HCT116 (cell line): ENCODE data around the gene RALGPS1. TPM values are rescaled to one million over a fixed set of nuclear protein-coding genes. Genes with fewer than 3 reads are reported as not detected.

ENCODE experiments used
- ATAC-seq: fragments of 200-7000 bp; cut with Tn5 transposase; 2 replicates; pipeline ENCODE4 v1.9.1; 2020; ENCODE audit warnings: mild to moderate bottlenecking, moderate library complexity
- BruUV-seq: library from RNA; stranded (reverse); fragments of 400-500 nt; replicated peaks from 2 replicates; lab custom pipeline; 2021; lab: Mats Ljungman, UMichigan
- CTCF ChIA-PET: fragments of 300-600 bp; sonication (Branson Sonifier 250); formaldehyde crosslinking; loops from one replicate; lab custom pipeline; 2021; ENCODE audit warnings: antibody characterized with exemption; lab: Charles Lee
- POLR2A ChIA-PET: fragments of 300-600, 350-600 bp; sonication (Branson Sonifier 250); formaldehyde crosslinking; loops from one replicate; lab custom pipeline; 2021; ENCODE audit warnings: antibody characterized with exemption; lab: Charles Lee
- RAD21 ChIA-PET, 2 experiments: fragments of 300-600 bp; sonication (Branson Sonifier 250); formaldehyde crosslinking; loops; one replicate each; lab custom pipeline; 2023; ENCODE audit warnings: low total read pairs in 2 of 2; ENCODE audit not compliant: uncharacterized antibody in 2 of 2, unreplicated experiment in 2 of 2, low non-redundant PET in 1 of 2; lab: Charles Lee
- DNase-seq: peaks from one replicate; pipeline ENCODE4 v3.0.0-alpha.2; 2010; ENCODE audit warnings: low read depth, low spot score
- H2AFZ ChIP-seq: fragments of 200-600 bp; shearing (Covaris generic), sonication (generic); 2 replicates; pipeline ENCODE4 v1.6.1; 2017; ENCODE audit warnings: low read depth, mixed run types, mixed read lengths, antibody characterized with exemption, low read length; ENCODE audit not compliant: poor library complexity, severe bottlenecking
- H3K27ac ChIP-seq: 2 replicates; pipeline ENCODE4 v1.5.1; 2012; ENCODE audit warnings: low read depth, low read length
- H3K27me3 ChIP-seq: fragments of 200-600 bp; sonication (generic); 2 replicates; pipeline ENCODE4 v1.6.1; 2016; ENCODE audit warnings: mixed run types, low read length, mixed read lengths; ENCODE audit not compliant: insufficient read depth
- H3K36me3 ChIP-seq, 2 experiments: fragments of 200-500 bp in 1 of 2; fragments of 200-600 bp in 1 of 2; sonication (Bioruptor generic) in 1 of 2; sonication (generic) in 1 of 2; 2 replicates each; pipeline versions ENCODE4 v1.5.1 to v1.6.1; 2014 to 2016; ENCODE audit warnings: low read length in 2 of 2, inconsistent platforms in 1 of 2, mixed read lengths in 1 of 2, mixed run types in 1 of 2; ENCODE audit not compliant: insufficient read depth in 2 of 2, control insufficient read depth in 1 of 2
- H3K4me1 ChIP-seq, 2 experiments: fragments of 200-600 bp in 1 of 2; sonication (generic) in 1 of 2; 2 replicates each; pipeline versions ENCODE4 v1.5.1 to v1.6.1; 2012 to 2017; ENCODE audit warnings: low read length in 2 of 2, inconsistent platforms in 1 of 2, mild to moderate bottlenecking in 1 of 2, mixed read lengths in 1 of 2, mixed run types in 1 of 2, moderate library complexity in 1 of 2; ENCODE audit not compliant: insufficient read depth in 2 of 2, control insufficient read depth in 1 of 2
- H3K4me2 ChIP-seq: fragments of 200-600 bp; sonication (generic); 2 replicates; pipeline ENCODE4 v1.6.1; 2017; ENCODE audit warnings: mixed run types, low read length, mixed read lengths
- H3K4me3 ChIP-seq, 2 experiments: fragments of 200-600 bp in 1 of 2; sonication (generic) in 1 of 2; replicated peaks in 1 of 2; 2 replicates each; pipeline ENCODE4 v1.5.1; 2011 to 2016; ENCODE audit warnings: low read length in 2 of 2, control low read depth in 1 of 2, low read depth in 1 of 2, mild to moderate bottlenecking in 1 of 2, mixed read lengths in 1 of 2, mixed run types in 1 of 2
- H3K79me2 ChIP-seq: fragments of 200-600 bp; sonication (generic); 2 replicates; pipeline ENCODE4 v1.6.1; 2017; ENCODE audit warnings: mild to moderate bottlenecking, mixed run types, low read length, moderate library complexity, mixed read lengths; ENCODE audit not compliant: insufficient read depth
- H3K9ac ChIP-seq: fragments of 200-600 bp; sonication (generic); 2 replicates; pipeline ENCODE4 v1.6.1; 2016; ENCODE audit warnings: low read length, mixed read lengths
- H3K9me2 ChIP-seq: fragments of 200-600 bp; sonication (generic), shearing (Covaris generic); 2 replicates; pipeline ENCODE4 v1.6.1; 2017; ENCODE audit warnings: mixed run types, mild to moderate bottlenecking, moderate library complexity; ENCODE audit not compliant: insufficient read depth
- H3K9me3 ChIP-seq, 2 experiments: fragments of 200-500 bp in 1 of 2; fragments of 200-600 bp in 1 of 2; sonication (Bioruptor generic) in 1 of 2; sonication (generic) in 1 of 2; 2 replicates each; pipeline ENCODE4 v1.6.1; 2014 to 2017; ENCODE audit warnings: low read length in 2 of 2, mixed read lengths in 2 of 2, inconsistent platforms in 1 of 2, low read depth in 1 of 2, mild to moderate bottlenecking in 1 of 2, mixed run types in 1 of 2, moderate library complexity in 1 of 2; ENCODE audit not compliant: control insufficient read depth in 1 of 2, insufficient read depth in 1 of 2
- H4K20me1 ChIP-seq: fragments of 200-600 bp; sonication (generic), shearing (Covaris generic); 2 replicates; pipeline ENCODE4 v1.6.1; 2017; ENCODE audit warnings: mixed run types, mild to moderate bottlenecking, moderate library complexity; ENCODE audit not compliant: insufficient read depth
- CBX3 ChIP-seq: IDR thresholded peaks from 2 replicates; pipeline ENCODE4 v1.6.1; 2012; ENCODE audit warnings: low read depth
- CEBPB ChIP-seq: IDR thresholded peaks from 2 replicates; pipeline ENCODE4 v1.6.1; 2012; ENCODE audit warnings: low read depth
- ELF1 ChIP-seq: IDR thresholded peaks from 2 replicates; pipeline ENCODE4 v1.6.1; 2012; ENCODE audit warnings: low read depth, borderline replicate concordance
- EZH2 ChIP-seq: fragments of 200-600 bp; sonication (generic); IDR thresholded peaks from 2 replicates; pipeline ENCODE4 v1.6.1; 2017; ENCODE audit warnings: antibody characterized with exemption, mixed run types
- EZH2phosphoT487 ChIP-seq: fragments of 200-600 bp; IDR thresholded peaks from 2 replicates; pipeline ENCODE4 v1.6.1; 2018; ENCODE audit warnings: antibody characterized with exemption, borderline replicate concordance
- FOSL1 ChIP-seq: IDR thresholded peaks from 2 replicates; pipeline ENCODE4 v1.6.1; 2012; ENCODE audit warnings: low read depth
- MAX ChIP-seq: IDR thresholded peaks from 2 replicates; pipeline ENCODE4 v1.6.1; 2012
- RAD21 ChIP-seq: IDR thresholded peaks from 2 replicates; pipeline ENCODE4 v1.6.1; 2012; ENCODE audit warnings: low read depth, mild to moderate bottlenecking
- TCF7L2 ChIP-seq: IDR thresholded peaks from 2 replicates; pipeline ENCODE4 v1.7.0; 2011; ENCODE audit warnings: borderline replicate concordance, inconsistent platforms; ENCODE audit not compliant: insufficient read depth, insufficient read length; ENCODE audit errors: extremely low read depth
- YY1 ChIP-seq: IDR thresholded peaks from 2 replicates; pipeline ENCODE4 v1.6.1; 2011; ENCODE audit warnings: low read length, low read depth, moderate library complexity, mild to moderate bottlenecking; ENCODE audit not compliant: insufficient replicate concordance; ENCODE audit errors: extremely low read depth
- ZNF274 ChIP-seq: fragments of 200-500 bp; sonication (Bioruptor generic); IDR thresholded peaks from 2 replicates; pipeline ENCODE4 v1.6.1; 2014; ENCODE audit warnings: mild to moderate bottlenecking, low read depth, low read length, inconsistent platforms
- intact Hi-C: fragments of 100-400 bp; cut with micrococcal nuclease; formaldehyde crosslinking; loops from 2 replicates; pipeline ENCODE4 v1.10.0; 2022
- total RNA-seq: library from RNA; stranded (reverse); gene quantifications from one replicate; pipeline ENCODE4 v1.2.1, GENCODE V29; 2021; ENCODE audit not compliant: unreplicated experiment
- TF ChIP-seq, protein P1 (sequence below): IDR thresholded peaks from 2 replicates; pipeline ENCODE4 v1.6.1; 2011; ENCODE audit warnings: mild to moderate bottlenecking, low read length, moderate library complexity; ENCODE audit not compliant: insufficient replicate concordance; ENCODE audit errors: extremely low read depth
- TF ChIP-seq, protein P2 (sequence below): IDR thresholded peaks from 2 replicates; pipeline ENCODE4 v1.6.1; 2012; ENCODE audit warnings: low read depth

RALGPS1 gene
- total RNA-seq, 1 experiment from 2014 or later, result 7.6 TPM

GRCh38 chr9:127123064-127123890 is 208.7 kb downstream of the RALGPS1 start:
- Histone ChIP-seq H3K9ac (no peak overlapping the region), H3K4me1 (no peaks in the 10 kb centered on the region), H3K9me3 (no peaks in the 10 kb centered on the region), H3K36me3 (no peaks in the 10 kb centered on the region), H3K4me2 (no peak overlapping the region), H2AFZ (no peak overlapping the region), H3K79me2 (no peaks in the 10 kb centered on the region), H3K9me2 (no peaks in the 10 kb centered on the region), H3K4me3 (no peak overlapping the region), H3K27ac (no peak overlapping the region), H3K27me3 (no peaks in the 10 kb centered on the region), H4K20me1 (no peaks in the 10 kb centered on the region)
- DNase-seq (no peak), ATAC-seq (0 out of 2 replicates have a peak, but pooled peaks have one; percentile 13)
- BruUV-seq, result no TSS peak
- ChIA-PET CTCF (no interaction called here), RAD21 (no interaction called here), POLR2A (no interaction called here)
- TF ChIP-seq ELF1 (no peak), EZH2 (no peak), CBX3 (no peak), ZNF274 (no peak)
- TF ChIP-seq, protein P1, sequence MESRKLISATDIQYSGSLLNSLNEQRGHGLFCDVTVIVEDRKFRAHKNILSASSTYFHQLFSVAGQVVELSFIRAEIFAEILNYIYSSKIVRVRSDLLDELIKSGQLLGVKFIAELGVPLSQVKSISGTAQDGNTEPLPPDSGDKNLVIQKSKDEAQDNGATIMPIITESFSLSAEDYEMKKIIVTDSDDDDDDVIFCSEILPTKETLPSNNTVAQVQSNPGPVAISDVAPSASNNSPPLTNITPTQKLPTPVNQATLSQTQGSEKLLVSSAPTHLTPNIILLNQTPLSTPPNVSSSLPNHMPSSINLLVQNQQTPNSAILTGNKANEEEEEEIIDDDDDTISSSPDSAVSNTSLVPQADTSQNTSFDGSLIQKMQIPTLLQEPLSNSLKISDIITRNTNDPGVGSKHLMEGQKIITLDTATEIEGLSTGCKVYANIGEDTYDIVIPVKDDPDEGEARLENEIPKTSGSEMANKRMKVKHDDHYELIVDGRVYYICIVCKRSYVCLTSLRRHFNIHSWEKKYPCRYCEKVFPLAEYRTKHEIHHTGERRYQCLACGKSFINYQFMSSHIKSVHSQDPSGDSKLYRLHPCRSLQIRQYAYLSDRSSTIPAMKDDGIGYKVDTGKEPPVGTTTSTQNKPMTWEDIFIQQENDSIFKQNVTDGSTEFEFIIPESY, result no peak
- intact Hi-C loops, result no loop called here

GRCh38 chr9:127124111-127124531 is 209.5 kb downstream of the RALGPS1 start:
- CTCF ChIA-PET, result no interaction called here
- BruUV-seq, result no TSS peak
- ATAC-seq (no peak), DNase-seq (no peak)
- RAD21 ChIA-PET, result no interaction called here
- H4K20me1 ChIP-seq, result no peaks in the 10 kb centered on the region
- no peaks in the 10 kb centered on the region for H3K4me1 ChIP-seq
- no peak overlapping the region for H3K9ac ChIP-seq
- no peaks in the 10 kb centered on the region for H3K27me3 ChIP-seq
- no peaks in the 10 kb centered on the region for H3K9me3 ChIP-seq
- no peaks in the 10 kb centered on the region for H3K36me3 ChIP-seq
- no peaks in the 10 kb centered on the region for H3K79me2 ChIP-seq
- H3K27ac ChIP-seq, result no peak overlapping the region
- H3K4me3 ChIP-seq, result no peak overlapping the region
- H3K9me2 ChIP-seq, result no peaks in the 10 kb centered on the region
- POLR2A ChIA-PET, result no interaction called here
- no peak overlapping the region for H2AFZ ChIP-seq
- intact Hi-C loops, result no loop called here
- no peak overlapping the region for H3K4me2 ChIP-seq
- no peak for TF ChIP-seq RAD21
- no peak for TF ChIP-seq EZH2phosphoT487
- TF ChIP-seq FOSL1, result no peak
- no peak for TF ChIP-seq YY1
- TF ChIP-seq MAX, result no peak
- TF ChIP-seq TCF7L2, result no peak
- TF ChIP-seq CEBPB, result no peak
- TF ChIP-seq, protein P2, sequence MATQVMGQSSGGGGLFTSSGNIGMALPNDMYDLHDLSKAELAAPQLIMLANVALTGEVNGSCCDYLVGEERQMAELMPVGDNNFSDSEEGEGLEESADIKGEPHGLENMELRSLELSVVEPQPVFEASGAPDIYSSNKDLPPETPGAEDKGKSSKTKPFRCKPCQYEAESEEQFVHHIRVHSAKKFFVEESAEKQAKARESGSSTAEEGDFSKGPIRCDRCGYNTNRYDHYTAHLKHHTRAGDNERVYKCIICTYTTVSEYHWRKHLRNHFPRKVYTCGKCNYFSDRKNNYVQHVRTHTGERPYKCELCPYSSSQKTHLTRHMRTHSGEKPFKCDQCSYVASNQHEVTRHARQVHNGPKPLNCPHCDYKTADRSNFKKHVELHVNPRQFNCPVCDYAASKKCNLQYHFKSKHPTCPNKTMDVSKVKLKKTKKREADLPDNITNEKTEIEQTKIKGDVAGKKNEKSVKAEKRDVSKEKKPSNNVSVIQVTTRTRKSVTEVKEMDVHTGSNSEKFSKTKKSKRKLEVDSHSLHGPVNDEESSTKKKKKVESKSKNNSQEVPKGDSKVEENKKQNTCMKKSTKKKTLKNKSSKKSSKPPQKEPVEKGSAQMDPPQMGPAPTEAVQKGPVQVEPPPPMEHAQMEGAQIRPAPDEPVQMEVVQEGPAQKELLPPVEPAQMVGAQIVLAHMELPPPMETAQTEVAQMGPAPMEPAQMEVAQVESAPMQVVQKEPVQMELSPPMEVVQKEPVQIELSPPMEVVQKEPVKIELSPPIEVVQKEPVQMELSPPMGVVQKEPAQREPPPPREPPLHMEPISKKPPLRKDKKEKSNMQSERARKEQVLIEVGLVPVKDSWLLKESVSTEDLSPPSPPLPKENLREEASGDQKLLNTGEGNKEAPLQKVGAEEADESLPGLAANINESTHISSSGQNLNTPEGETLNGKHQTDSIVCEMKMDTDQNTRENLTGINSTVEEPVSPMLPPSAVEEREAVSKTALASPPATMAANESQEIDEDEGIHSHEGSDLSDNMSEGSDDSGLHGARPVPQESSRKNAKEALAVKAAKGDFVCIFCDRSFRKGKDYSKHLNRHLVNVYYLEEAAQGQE, result no peak
- no peak for TF ChIP-seq ELF1
- TF ChIP-seq EZH2, result no peak
